Left colon (tissue), 2 donors: ENCODE measurements around the gene CBARP. TPM values are rescaled to one million over a fixed set of nuclear protein-coding genes. Genes with fewer than 3 reads are reported as not detected.

ENCODE experiments used
- ATAC-seq: fragments of 200-7000 bp; cut with Tn5 transposase; one replicate; pipeline ENCODE4 v1.9.1; 2020; ENCODE audit warnings: mild to moderate bottlenecking, moderate library complexity
- DNase-seq, 2 donors: peaks; one replicate each; pipeline ENCODE4 v3.0.0-alpha.2; 2020
- intact Hi-C, 2 donors: fragments of 100-400 bp; cut with DNase I in 1 of 2; cut with micrococcal nuclease in 1 of 2; formaldehyde crosslinking; loops; one replicate each; pipeline versions ENCODE4 v1.11.2 to v1.14.0; 2022; cut with DNase I, micrococcal nuclease
- total RNA-seq, 2 donors: library from RNA; stranded (reverse); fragmentation: NEBNext Ultra II Directional; extraction: Animal tissue kit (Norgen Biotek cat#: 25700); gene quantifications; one replicate each; pipeline ENCODE4 v1.2.1, GENCODE V29; 2021
- donor health status: DM: no; HTN: no; CAD: no.
- donor health status: DM: yes; HTN: yes; CAD: no.

The CBARP gene
- total RNA-seq, 2 donors from 2014 or later = 0.21 to 0.50 TPM

- ATAC-seq (peak; percentile 55), DNase-seq (peak; percentile 72 to 79)
- intact Hi-C loops = no loop called here
Measured at GRCh38 chr19:1276628-1277022, 38.8 kb upstream of the CBARP start.

- ATAC-seq = no peak
- intact Hi-C loops = no loop called here
- DNase-seq = no peak
Measured at GRCh38 chr19:1275976-1276627, 38.3 kb upstream of the CBARP start.

- intact Hi-C loops = no loop called here
- ATAC-seq (peak; percentile 73), DNase-seq (peak; percentile 96 to 98)
Measured at GRCh38 chr19:1275260-1275975, 37.6 kb upstream of the CBARP start, which contains the start of gene FAM174C. TSS of gene FAM174C (plus strand) at chr19:1275530. CDS start at chr19:1275550, 20 bp downstream.

- ATAC-seq = no peak
- intact Hi-C loops = no loop called here
- peak in 1 of 2 donors; percentile 41 for DNase-seq
Measured at GRCh38 chr19:1274852-1275259, 37.1 kb upstream of the CBARP start.

GRCh38 chr19:1274081-1274851 is 36.5 kb upstream of the CBARP start:
- intact Hi-C loops = no loop called here
- no peak for ATAC-seq
- peak in 1 of 2 donors; percentile 34 for DNase-seq

- ATAC-seq = no peak
- intact Hi-C loops = no loop called here
Measured at GRCh38 chr19:1273263-1274041, 35.6 kb upstream of the CBARP start.

GRCh38 chr19:1272423-1273262 is 34.8 kb upstream of the CBARP start:
- ATAC-seq = no peak

More at GRCh38 chr19:1273263-1274041, 35.6 kb upstream of the CBARP start:
- DNase-seq = no peak

GRCh38 chr19:1271528-1272422 is 34.0 kb upstream of the CBARP start:
- ATAC-seq = no peak
- intact Hi-C loops = no loop called here

More at GRCh38 chr19:1272423-1273262, 34.8 kb upstream of the CBARP start:
- DNase-seq = no peak
- intact Hi-C loops = no loop called here

GRCh38 chr19:1270854-1271527 is 33.2 kb upstream of the CBARP start:
- ATAC-seq = no peak
- DNase-seq = no peak
- intact Hi-C loops = no loop called here

More at GRCh38 chr19:1271528-1272422, 34.0 kb upstream of the CBARP start:
- DNase-seq = no peak

- ATAC-seq (no peak), DNase-seq (peak in 1 of 2 donors; percentile 41)
- intact Hi-C loops = no loop called here
Measured at GRCh38 chr19:1270213-1270853, 32.5 kb upstream of the CBARP start.

GRCh38 chr19:1269478-1270212 is 31.8 kb upstream of the CBARP start:
- peak; percentile 26 for ATAC-seq
- intact Hi-C loops = no loop called here
- peak; percentile 87 to 89 for DNase-seq

GRCh38 chr19:1269065-1269477 is 31.3 kb upstream of the CBARP start, which contains the start of gene CIRBP:
TSS of gene CIRBP (plus strand) at chr19:1269332. CDS start at chr19:1270934, 1,602 bp downstream.
- peak; percentile 100 for DNase-seq
- ATAC-seq = peak; percentile 64
- intact Hi-C loops = no loop called here

- DNase-seq (no peak), ATAC-seq (no peak)
- intact Hi-C loops = no loop called here
Measured at GRCh38 chr19:1268226-1269064, 30.6 kb upstream of the CBARP start.
